ENCODE results near the gene PFKL.
A peak's percentile ranks its signal among the peaks of the same experiment; 100 is the strongest.
"Not testable (repeated sequence)": the region's sequence is repeated elsewhere in the genome, so short reads cannot be mapped to it uniquely, and the experiment has no call there.

The PFKL gene

GRCh38 chr21:44329971-44330681, 30.3 kb downstream of the PFKL start:
- no peak for DNase-seq

DNA sequence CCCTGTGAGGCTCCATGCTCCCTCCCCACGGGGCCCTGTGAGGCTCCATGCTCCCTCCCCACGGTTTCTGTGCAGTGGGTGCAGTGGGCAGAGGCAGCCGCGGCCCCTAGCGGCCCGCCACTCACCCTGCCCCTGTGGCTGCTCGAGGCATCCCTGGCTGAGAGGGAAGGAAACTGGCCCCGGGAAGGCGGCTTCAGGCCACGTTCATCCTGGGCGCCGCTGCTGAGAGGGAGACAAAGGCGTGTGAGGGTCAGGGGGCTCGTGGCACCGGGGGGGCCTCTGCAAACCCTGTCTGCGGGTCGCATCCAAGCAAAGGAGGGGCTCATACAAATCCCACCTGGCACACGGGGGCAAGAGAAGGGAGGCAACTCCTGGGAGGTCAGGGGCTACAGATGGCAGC, 30.8 kb downstream of the PFKL start:
- DNase-seq: no peak

DNA sequence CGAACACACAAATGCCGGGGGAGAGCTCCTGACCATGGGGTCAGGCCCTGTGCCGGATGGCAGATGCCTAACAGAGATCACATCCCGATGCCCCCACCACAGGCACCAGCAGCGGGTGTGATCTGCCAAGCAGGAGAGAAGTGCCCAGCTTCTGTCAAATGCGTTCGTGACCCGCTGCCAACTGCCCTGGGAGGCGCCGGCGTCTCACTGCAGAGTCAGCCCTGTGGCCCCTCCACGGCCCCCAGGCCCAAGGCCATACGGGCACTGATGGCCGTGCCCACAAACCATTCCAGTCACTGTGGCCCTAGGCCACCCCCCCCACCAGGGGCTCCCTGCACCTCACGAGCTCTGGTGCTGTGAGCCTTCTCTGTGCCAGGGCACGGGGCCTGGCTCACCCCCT, 31.4 kb downstream of the PFKL start:
- DNase-seq: no peak

DNA sequence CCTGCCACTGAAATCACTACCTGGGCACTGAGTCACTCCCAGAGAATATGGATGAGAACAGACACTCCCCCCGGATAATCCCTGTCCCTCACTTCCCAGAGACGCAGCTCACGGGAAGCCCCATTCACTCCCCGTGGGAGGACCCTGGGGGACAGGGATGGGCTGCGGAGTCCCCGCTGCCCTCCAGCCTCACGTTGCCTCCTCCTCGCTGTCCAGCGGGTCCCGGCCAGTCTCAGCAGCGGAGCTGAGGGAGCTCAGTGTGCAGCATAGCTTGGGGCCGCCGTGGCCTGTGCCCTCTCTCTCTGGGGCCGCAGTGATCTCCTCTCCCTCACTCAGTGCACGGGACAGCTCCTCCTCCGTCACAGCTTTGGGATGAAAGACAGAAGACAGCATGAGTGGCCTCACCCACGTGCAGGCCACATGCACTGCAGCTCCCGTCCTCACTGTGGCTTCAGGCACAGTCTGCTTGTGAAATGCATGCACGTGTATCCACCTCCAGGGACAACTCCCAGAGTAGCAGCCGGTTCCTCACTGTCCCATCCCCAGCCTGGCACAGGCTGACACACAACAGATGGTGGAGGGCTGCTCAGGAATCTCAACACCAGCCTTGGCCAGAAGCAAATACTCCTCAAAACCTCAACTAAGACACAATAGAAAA, 31.9 kb downstream of the PFKL start:
- DNase-seq: no peak

DNA sequence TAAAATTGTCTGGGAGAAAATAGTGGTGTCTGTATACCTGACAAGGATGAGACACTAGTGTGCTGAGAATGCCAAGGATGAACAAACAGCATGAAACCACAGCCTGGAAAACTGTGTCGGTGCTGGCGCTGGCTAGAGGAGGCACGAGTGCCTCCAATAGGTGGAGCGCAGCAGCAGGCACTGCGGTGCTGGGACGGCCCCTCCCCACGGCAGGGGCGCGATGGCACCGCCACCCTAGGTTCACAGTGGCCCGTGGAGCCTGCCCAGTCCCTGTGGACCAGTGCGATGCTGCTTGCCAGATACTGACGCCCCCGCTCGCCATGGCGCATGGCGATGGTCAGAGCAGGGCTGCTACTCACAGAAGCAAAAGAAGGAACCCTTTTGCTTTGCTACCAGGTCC, 32.5 kb downstream of the PFKL start:
- no peak for DNase-seq

DNA sequence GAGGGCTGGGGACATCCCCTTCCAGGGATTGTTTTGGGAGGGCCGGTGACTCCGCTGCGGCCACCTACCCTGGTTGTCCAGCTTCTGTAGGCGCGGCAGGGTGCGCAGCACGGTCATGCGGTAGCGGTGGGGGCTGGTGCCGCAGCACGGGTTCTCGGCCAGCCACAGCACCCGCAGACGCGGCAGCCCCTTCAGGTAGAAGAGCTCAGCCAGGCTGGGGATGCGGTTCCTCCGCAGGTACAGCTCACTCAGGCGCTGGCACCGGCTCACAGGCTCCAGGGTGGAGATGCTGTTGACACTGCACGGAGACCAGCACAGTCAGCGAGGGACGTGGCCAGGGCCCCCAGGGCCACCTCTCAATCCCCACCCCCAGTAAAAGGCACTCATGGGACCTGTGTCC, 33.1 kb downstream of the PFKL start:
- no peak for DNase-seq

- no peak for DNase-seq
Measured at GRCh38 chr21:44333509-44334328, 33.9 kb downstream of the PFKL start.

GRCh38 chr21:44334329-44335030, 34.6 kb downstream of the PFKL start:
- DNase-seq: no peak

GRCh38 chr21:44335266-44336059, 35.6 kb downstream of the PFKL start:
- no peak for DNase-seq

DNA sequence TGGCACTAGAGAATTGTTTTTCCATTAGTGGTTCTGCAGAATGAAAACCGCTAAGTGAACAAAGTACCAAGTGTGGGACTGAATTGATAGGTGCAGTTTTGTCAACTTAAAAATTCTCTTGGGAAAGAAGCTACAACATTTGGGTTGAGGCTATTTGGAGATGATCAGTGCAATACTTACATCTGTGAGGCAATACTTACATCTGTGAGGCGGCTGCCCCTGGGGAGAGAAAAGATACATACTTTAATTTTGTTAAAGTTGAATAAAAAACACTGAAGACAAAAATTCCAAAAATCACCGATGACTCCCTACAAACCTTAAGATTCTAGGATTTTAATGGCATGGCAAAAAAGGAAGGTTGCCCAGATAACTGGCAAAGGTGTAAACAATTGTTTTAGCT, 37.6 kb downstream of the PFKL start:
- no peak for DNase-seq

DNA sequence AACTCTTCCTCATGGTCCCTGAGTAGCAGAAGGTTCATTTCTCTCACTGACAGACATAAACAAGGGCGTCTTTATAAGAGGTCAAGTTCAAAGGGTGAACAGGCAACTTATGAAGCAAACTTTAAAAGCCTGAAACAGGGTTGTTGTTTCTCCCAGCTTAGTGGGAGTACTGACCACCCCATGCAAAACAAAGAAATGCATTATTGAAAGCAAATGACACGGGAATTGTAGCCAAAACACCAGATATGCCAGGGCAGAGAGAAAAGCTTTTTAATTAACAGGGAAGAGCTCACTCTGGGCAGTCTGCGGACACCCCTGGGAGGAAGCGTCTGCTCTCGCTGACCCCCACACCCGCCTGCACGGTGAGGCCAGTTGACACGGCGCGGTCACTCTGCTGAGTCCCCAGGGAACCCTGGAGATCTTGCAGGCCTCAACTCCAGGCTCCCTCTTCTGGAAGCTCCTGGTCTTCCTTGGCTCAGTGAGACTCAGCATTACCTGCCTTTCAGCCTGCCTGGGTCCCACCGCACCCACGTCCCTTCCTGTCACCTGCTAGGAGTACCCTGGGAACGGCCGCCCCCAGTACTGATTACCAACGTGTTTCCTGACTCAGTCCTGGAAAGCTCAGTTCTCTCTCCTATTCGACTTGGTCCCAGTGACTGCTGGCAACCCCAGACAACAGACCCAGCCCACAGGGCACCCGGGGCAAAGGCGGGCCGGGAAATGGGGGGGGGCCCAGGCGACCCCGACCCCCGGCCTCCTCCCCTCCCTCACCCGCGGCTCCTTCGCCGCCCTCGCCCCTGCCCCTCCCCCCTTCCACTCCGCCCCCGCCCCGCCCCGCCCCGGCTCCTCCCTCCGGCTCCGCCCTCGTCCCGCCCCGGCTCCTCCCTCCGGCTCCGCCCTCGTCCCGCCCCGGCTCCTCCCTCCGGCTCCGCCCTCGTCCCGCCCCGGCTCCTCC, 38.4 kb downstream of the PFKL start:
- DNase-seq: no peak

- DNase-seq: peak; percentile 93
Measured at GRCh38 chr21:44338971-44339910, 39.4 kb downstream of the PFKL start, which contains the start of gene CFAP410. TSS of gene CFAP410 (minus strand) at chr21:44339390. CDS start at chr21:44339194, 196 bp downstream.

DNA sequence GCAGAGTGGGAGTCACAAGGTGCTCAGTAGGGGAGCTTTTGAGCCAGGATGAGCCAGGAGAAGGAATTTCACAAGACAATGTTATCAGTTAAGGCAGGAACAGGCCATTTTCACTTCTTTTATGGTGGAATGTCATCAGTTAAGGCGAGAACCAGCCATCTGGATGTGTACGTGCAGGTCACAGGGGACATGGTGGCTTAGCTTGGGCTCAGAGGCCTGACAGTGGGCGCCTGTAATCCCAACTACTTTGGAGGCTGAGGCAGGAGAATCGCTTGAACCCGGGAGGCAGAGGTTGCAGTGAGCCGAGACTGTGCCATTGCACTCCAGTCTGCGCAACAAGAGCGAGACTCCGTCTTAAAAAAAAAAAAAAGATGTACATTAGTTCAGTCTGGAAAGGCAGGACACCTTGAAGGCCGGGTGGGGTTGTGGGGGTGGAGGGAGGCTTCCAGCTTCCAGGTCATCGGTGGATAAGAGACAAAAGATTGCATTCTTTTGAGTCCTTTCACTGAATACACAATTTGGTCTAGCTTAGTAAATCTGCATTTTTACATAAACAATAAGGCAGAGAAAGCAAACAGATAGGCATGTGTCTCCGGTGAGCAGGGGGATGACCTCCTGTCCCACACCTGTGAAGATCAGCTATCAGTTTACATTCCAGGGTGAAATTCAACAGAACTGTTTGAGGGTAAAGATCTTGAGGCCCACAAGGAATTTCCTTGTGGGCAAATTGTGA, 42.0 kb downstream of the PFKL start:
- not testable (repeated sequence) for DNase-seq

DNA sequence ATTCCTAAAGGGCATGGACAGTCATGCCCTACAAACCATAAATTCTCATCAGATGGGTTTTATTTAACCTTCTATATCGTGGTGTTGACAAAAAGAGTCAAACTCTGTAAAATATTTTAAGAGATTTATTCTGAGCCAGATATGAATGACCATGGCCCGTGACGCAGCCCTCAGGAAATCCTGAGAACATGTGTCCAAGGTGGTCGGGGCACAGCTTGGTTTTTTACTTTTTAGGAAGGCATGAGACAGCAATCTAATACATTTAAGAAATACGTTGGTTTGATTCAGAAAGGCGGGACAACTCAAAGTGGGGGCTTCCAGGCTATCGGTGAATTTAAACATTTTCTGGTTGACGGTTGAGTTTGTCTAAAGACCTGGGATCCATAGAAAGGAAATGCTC, 43.1 kb downstream of the PFKL start:
- DNase-seq: not testable (repeated sequence)

DNA sequence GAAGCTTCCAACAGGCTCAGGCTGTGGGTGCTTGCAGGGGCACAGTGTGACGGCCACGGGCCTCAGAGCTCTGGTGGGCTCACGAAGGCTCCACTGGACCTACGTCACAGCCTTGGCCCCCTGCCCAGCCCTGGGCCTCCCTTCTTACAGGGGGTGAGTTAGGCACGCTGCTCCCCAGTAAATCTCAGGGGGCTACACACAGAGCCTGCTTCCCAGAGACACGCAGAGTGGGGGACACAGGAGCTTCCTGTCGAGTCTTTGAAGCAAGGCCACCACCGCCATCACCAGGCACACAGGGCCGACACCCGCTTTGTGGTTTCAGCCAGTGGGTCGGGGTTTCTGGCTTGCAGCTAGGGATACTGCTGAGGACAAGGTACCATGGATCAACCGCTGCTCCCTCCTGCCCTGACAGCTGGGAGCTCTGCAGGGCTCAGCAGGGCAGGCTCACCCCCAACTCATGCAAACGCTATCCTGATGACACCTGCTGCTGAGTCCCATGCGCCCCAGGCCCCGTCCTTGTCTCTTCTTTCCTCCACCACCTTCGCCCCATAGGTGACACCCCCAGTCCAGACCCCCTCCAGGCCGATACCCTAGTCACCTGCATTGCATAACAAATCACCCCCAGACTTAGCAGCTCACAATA, 44.8 kb downstream of the PFKL start:
- no peak for DNase-seq

DNA sequence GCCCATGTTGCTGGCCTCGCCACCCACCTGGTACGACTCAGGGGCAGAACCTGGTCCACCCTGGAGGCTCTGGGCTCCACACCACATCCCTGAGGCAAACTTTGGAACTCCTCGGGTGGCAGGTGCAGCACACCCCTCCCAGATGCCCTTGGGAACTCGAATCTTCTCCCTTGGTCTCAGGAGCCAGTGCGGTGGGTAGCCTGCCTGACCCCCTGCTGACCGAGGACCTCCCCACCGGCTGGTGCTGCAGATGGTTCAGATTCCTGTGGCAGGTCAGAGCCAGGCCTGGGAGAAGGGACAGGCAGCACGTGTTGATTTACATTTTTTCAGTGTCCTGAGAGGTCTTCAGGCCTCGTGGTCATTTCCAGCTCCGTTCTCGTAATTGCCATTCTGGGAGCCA, 45.6 kb downstream of the PFKL start:
- no peak for DNase-seq

DNA sequence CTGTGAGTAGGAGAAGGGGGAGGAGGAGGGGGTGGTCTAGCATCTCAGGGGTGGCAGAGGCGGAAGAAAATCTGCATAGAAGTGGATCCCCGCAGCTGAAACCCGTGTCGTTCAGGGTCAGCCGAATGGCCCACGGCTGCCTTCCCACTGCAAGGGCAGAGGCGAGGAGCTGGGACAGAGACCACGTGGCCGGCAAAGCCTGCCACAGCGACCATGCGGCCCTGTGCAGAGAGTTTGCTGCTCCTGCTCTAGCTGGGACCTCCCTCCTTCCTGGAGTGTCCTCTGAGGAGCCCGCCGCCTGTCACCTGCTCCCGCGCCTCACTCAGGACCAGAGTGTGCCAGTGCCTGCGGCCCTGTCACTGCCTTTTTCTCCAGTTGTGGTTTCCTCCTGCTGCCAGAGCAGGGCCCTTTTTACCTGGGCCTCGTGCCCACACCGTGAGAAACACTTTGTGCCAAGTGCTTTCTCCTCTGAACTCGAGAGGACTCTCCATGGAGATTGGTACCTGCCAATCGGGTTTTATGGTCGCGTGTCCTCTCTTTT, 48.1 kb downstream of the PFKL start:
- no peak for DNase-seq

DNA sequence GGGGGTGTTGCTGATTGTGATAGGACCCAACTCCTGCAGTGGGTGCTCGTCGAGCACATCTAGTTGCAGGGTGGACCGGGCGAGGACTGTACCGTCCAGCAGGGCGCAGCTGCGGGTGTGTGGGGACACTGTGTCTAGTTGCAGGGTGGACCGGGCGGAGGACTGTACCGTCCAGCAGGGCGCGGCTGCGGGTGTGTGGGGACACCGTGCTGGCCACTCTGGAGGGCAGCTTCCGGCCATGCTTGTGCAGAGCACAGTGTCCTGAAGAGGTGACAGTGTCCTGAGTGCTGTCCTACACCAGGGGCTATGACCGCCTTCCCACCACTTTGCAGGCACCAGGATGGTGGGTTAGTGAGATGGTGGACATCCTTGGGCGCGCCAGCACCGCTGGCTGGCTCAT, 49.0 kb downstream of the PFKL start:
- no peak for DNase-seq
